MM.1S (cell line): Measurements from ENCODE around the gene TBKBP1.

ENCODE experiments used
- DNase-seq: peaks from one replicate; pipeline ENCODE4 v3.0.0-alpha.2; 2015
- H2AFZ ChIP-seq: fragments of 300-600 bp; sonication (generic); 2 replicates; pipeline ENCODE4 v1.6.0; 2016; ENCODE audit warnings: antibody characterized with exemption, low read length
- H3F3A ChIP-seq: fragments of 300-600 bp; sonication (generic); 2 replicates; pipeline ENCODE4 v1.6.1; 2016; ENCODE audit warnings: mild to moderate bottlenecking, antibody characterized with exemption, low read length, moderate library complexity, mixed read lengths; ENCODE audit not compliant: insufficient read depth
- H3K27ac ChIP-seq: fragments of 300-600 bp; sonication (generic); 2 replicates; pipeline ENCODE4 v1.5.1; 2016; ENCODE audit warnings: mild to moderate bottlenecking, low read length
- H3K27me3 ChIP-seq: fragments of 300-600 bp; sonication (generic); replicated peaks from 2 replicates; pipeline ENCODE4 v1.6.0; 2016; ENCODE audit warnings: low read length; ENCODE audit not compliant: insufficient read depth
- H3K36me3 ChIP-seq: fragments of 300-600 bp; sonication (generic); replicated peaks from 2 replicates; pipeline ENCODE4 v1.6.1; 2016; ENCODE audit warnings: mild to moderate bottlenecking, low read length, mixed read lengths; ENCODE audit not compliant: insufficient read depth
- H3K4me1 ChIP-seq: fragments of 300-600 bp; sonication (generic); 2 replicates; pipeline ENCODE4 v1.6.1; 2016; ENCODE audit warnings: low read length, mixed read lengths
- H3K4me2 ChIP-seq: fragments of 300-600 bp; sonication (generic); 2 replicates; pipeline ENCODE4 v1.6.0; 2016; ENCODE audit warnings: low read depth, low read length
- H3K4me3 ChIP-seq: fragments of 300-600 bp; sonication (generic); 2 replicates; pipeline ENCODE4 v1.5.1; 2016; ENCODE audit warnings: low read length, mixed read lengths
- H3K79me2 ChIP-seq: fragments of 300-600 bp; sonication (generic); 2 replicates; pipeline ENCODE4 v1.6.1; 2016; ENCODE audit warnings: mixed run types, low read length, mixed read lengths
- H3K9ac ChIP-seq: fragments of 300-600 bp; sonication (generic); 2 replicates; pipeline ENCODE4 v1.6.1; 2016; ENCODE audit warnings: low read length, mixed read lengths
- H3K9me2 ChIP-seq: fragments of 300-600 bp; sonication (generic); replicated peaks from 2 replicates; pipeline ENCODE4 v1.6.1; 2016; ENCODE audit warnings: mild to moderate bottlenecking, low read length, mixed read lengths; ENCODE audit not compliant: insufficient read depth
- H3K9me3 ChIP-seq: fragments of 300-600 bp; sonication (generic); replicated peaks from 2 replicates; pipeline ENCODE4 v1.6.1; 2016; ENCODE audit warnings: mild to moderate bottlenecking, low read length, mixed read lengths; ENCODE audit not compliant: insufficient read depth
- H4K20me1 ChIP-seq: fragments of 300-600 bp; sonication (generic); 2 replicates; pipeline ENCODE4 v1.6.1; 2016; ENCODE audit warnings: mild to moderate bottlenecking, low read length, moderate library complexity, mixed read lengths; ENCODE audit not compliant: insufficient read depth
- CTCF ChIP-seq: fragments of 300-600 bp; sonication (generic); IDR thresholded peaks from 2 replicates; pipeline ENCODE4 v1.5.1; 2016; ENCODE audit warnings: antibody characterized with exemption, low read length, mixed read lengths
- EZH2 ChIP-seq: fragments of 300-600 bp; sonication (generic); optimal IDR thresholded peaks from 2 replicates; pipeline ENCODE3; 2017; ENCODE audit warnings: low read depth, mild to moderate bottlenecking, antibody characterized with exemption, low read length, mixed read lengths
- EZH2phosphoT487 ChIP-seq: fragments of 300-600 bp; sonication (generic); IDR thresholded peaks from 2 replicates; pipeline ENCODE4 v1.6.1; 2018; ENCODE audit warnings: antibody characterized with exemption, low read length

The TBKBP1 gene

GRCh38 chr17:47690121-47690520, 3.8 kb upstream of the TBKBP1 start:
- Histone ChIP-seq H3F3A (peaks cover 28% of the 10 kb centered on the region), H3K27ac (no peak overlapping the region), H3K9ac (no peak overlapping the region), H3K9me2 (no peaks in the 10 kb centered on the region), H3K36me3 (no peaks in the 10 kb centered on the region), H3K27me3 (peaks cover 27% of the 10 kb centered on the region), H3K4me1 (peaks cover 9% of the 10 kb centered on the region), H4K20me1 (0 out of 2 replicates have a peak, but pooled peaks cover 4% of the 10 kb centered on the region), H3K4me3 (no peak overlapping the region), H3K9me3 (no peaks in the 10 kb centered on the region), H3K4me2 (no peak overlapping the region), H2AFZ (no peak overlapping the region), H3K79me2 (no peaks in the 10 kb centered on the region)
- no peak for DNase-seq
- TF ChIP-seq CTCF (no peak), EZH2phosphoT487 (no peak), EZH2 (no peak)

GRCh38 chr17:47692137-47692894, 1.6 kb upstream of the TBKBP1 start:
- Histone ChIP-seq H3K79me2 (no peaks in the 10 kb centered on the region), H3K27me3 (peaks cover 38% of the 10 kb centered on the region), H3K9me3 (no peaks in the 10 kb centered on the region), H2AFZ (no peak overlapping the region), H3K4me3 (no peak overlapping the region), H3F3A (peaks cover 9% of the 10 kb centered on the region; the same call in 1 of the 2 replicates), H3K36me3 (no peaks in the 10 kb centered on the region), H3K9me2 (no peaks in the 10 kb centered on the region), H3K4me2 (no peak overlapping the region), H3K4me1 (peaks cover 9% of the 10 kb centered on the region), H3K27ac (no peak overlapping the region), H3K9ac (no peak overlapping the region), H4K20me1 (no peaks in the 10 kb centered on the region)
- no peak for DNase-seq
- TF ChIP-seq CTCF (no peak), EZH2 (no peak), EZH2phosphoT487 (no peak)

- 0 out of 2 replicates have a peak overlapping the region, but pooled peaks have one; percentile 23 for H2AFZ ChIP-seq
- H3K27ac ChIP-seq, result no peak overlapping the region
- peaks cover 9% of the 10 kb centered on the region for H3K4me1 ChIP-seq
- no peaks in the 10 kb centered on the region for H3K79me2 ChIP-seq
- peak overlapping the region; percentile 72 for H3K4me2 ChIP-seq
- H3K9me3 ChIP-seq, result no peaks in the 10 kb centered on the region
- peaks cover 38% of the 10 kb centered on the region for H3K27me3 ChIP-seq
- H3K36me3 ChIP-seq, result no peaks in the 10 kb centered on the region
- TF ChIP-seq EZH2phosphoT487 (no peak), CTCF (no peak), EZH2 (no peak)
- H3F3A ChIP-seq, result 0 out of 2 replicates have a peak, but pooled peaks cover under 1% of the 10 kb centered on the region
- DNase-seq, result peak; percentile 37
- H3K4me3 ChIP-seq, result peak overlapping the region; percentile 48; the same call in 1 of the 2 replicates
- H3K9me2 ChIP-seq, result no peaks in the 10 kb centered on the region
- H4K20me1 ChIP-seq, result no peaks in the 10 kb centered on the region
- H3K9ac ChIP-seq, result no peak overlapping the region
Measured at GRCh38 chr17:47692895-47693730, 848 bp upstream of the TBKBP1 start.
